Loucy (cell line): ENCODE results near the gene CSAD.

Experiments
- CTCF ChIP-seq: fragments of 200-600 bp; sonication (generic); conservative IDR thresholded peaks from 2 replicates; pipeline ENCODE4 v1.5.1; 2014; ENCODE audit warnings: mild to moderate bottlenecking, antibody characterized with exemption, low read length
- EZH2phosphoT487 ChIP-seq: fragments of 200-600 bp; IDR thresholded peaks from 2 replicates; pipeline ENCODE4 v1.6.1; 2018; ENCODE audit warnings: antibody characterized with exemption, mild to moderate bottlenecking, moderate library complexity, borderline replicate concordance

DNA sequence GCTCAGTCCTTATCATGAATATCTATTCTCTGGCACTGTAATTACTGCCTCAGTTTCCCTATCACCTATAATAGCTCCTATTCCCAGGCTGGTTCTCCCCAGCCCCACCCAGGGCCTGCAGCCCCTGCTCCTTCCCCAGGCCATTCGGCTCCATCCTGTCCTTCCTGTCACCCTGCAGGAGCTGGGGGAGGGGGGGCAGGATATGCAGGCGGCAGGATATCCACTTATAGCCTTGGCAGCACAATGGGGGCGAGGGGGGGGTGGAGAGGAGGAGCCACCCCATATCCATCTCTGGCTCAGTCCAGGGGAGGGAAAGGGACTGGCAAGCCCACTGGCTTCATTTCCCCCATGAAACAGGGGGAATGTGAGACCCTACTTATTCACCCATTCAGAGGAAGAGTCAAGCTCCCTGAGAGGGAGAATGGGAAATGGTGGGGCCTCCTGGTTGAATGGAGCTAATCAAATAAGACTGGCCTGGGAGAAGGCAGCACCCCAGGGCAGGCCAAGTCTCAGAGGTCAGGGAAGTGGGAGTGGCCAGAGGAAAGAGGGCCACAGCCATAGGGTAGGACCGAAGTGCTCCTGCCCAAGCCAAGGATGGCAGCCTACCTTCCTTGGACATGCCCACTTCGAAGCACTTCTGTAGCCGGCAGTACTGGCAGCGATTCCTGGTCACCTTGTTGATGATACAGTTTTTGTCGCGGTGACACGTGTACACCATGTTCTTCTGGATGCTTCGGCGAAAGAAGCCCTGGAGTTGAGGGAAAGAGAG, 34.1 kb upstream of the CSAD start:
- TF ChIP-seq CTCF (no peak), EZH2phosphoT487 (no peak)
